ENCODE data around the gene FBXO33.
A peak's percentile ranks its signal among the peaks of the same experiment; 100 is the strongest.

The FBXO33 gene

DNA sequence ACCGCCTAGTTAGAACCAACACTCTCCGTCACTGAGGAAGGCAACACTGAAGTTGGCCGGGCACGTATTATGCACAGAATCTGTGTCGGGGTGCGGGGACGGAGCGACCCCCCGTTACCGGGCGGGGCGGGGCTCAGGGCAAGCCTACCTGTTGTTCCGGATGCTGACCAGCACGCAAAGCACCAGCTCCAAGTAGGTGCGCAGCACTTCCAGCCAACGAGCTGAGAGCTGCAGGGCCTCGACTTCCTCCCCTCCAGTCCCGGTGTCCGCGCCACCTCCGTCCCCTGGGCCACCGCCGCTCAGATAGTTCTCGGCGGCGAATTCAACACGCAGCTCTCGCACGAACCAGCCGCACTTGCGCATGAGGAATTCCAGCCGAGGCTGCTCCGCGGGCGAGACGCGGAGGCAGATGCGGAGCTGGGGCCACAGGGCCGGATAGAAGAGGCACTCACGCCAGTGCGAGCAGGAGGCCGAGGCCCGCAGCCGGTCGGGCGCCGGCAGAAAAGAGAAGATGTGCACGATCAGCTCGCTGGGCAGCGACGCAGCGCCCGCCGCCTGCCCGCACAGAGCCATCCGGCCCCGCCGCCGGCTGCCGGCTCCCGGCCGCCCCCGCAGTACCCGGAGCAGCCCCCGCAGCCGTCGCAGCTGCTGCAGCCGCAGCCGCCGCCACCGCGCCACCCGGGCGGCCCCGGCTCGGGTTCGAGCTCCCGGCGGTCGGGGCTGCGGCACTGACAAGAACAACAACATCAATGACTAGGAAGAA, 636 bp downstream of the FBXO33 start:
- DNase-seq (ENCODE audit: low read depth in 2 of 2): peak; percentile 6 to 15

DNA sequence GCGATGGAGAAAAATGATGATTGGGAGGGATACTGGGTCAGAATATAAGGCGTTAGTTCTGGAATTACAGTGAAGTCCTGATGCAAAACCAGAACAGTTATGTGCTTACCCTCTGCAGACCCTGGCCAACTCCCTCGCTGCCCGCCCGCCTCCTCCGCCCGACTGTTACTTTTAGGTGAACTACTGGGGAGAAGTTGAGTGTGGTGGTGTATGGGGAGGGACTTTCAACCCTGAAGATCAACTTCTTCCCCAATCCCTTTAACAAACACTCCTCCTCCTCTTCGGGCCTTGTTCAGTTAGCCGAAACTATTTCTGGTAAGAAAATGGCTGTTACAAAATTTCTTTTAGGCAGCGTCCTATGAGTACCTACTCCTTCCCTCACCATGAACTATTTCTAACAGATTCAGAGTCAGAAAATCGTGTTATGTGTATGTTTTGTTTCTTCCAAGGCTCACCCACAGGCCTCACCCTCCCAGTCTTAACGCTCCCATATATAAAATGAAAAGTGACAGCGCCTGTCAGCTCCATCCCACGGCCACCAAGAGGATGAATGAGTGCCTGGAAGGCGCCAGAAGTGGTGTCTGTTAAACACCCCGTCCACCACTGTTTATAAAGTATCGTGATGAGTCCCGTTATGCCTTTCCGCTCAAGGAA, 1.3 kb downstream of the FBXO33 start:
- DNase-seq (ENCODE audit: low read depth in 2 of 2): no peak

DNA sequence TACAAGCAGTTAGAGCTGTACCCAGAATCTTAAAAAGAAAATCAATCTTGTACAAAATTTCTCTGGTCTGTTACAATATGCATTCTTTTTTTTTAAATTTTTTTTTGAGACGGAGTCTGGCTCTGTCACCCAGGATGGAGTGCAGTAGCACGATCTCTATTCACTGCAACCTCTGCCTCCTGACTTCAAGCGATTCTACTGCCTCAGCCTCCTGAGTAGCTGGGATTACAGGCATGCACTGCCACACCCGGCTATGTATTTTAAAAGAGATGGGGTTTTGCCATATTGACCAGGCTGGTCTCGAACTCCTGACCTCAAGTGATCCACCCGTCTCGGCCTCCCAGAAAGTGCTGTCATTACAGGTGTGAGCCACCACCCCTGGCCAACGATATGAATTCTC, 4.1 kb downstream of the FBXO33 start:
- no peak for DNase-seq (ENCODE audit: low read depth in 2 of 2)

DNA sequence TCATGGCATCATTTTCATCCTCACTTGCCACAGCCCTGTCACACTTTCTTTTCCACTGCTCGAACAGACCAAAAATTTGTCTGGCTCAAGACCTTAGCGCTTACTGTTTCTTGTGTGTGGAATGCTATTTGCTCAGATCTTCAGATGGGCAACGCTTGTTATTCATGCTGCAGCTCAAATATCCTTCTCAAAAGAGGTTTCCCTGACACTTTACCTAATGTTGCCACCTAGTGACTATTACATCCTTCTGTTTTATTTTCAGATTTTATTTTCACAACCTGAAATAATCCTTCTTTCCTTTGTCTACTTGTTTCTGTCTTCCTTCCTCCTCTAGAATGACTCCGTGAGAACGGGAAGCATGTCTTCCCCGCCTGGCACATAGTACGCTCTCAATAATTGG, 5.6 kb downstream of the FBXO33 start:
- DNase-seq (ENCODE audit: low read depth in 2 of 2): no peak

DNA sequence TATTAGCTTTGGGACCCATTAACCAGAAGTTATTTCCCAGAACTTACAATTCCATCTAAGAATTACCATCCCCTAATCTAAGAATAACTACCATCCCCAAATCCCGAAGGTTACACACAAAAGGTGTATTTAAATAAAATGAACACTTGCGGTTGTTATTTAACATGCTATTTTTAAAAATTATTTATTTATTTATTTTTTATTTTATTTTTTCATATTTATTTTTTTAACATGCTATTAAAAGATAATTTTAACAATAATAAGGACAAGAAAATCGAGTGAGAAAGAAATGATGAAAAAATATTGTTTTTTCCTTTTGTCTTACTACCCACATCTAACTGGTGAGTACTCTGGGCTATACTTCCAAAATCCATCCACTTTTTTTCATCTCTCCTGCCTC, 6.3 kb downstream of the FBXO33 start:
- no peak for DNase-seq (ENCODE audit: low read depth in 2 of 2)

DNA sequence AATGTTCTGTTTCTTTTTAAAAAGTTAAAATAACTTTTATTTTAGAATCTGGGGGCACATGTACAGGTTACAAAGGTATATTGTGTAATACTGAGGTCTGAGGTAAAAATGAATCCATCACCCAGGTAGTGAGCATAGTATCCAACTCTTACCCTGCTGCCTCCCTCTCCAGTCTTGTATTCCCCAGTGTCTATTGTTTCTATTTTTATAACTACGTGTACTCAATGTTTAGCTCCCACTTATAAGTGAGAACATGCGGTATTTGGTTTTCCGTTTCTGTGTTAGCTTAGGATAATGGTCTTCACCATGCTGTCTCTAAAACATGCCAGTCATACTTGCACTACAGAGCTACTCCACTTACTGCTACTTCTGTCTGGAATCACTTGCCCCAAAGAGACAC, 8.4 kb downstream of the FBXO33 start:
- DNase-seq (ENCODE audit: low read depth in 2 of 2): no peak

DNA sequence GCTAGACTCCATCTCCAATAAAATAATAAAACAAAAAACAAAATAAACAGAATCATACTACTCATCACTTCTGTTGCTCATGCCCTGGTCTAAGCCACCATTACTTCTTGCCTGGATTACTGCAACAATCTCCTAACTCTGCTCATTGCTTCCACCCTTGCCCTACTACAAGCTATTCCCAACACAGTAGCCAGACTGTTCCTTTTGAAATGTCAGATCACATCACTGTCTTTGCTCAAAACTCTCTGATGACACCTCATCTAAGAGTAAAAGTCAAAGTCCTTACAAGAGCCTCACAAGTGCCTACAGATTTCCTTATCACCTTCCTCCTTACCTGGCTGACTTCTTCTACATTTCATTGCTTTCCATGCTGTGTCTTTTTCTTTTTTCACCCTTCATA, 10.0 kb downstream of the FBXO33 start:
- no peak for DNase-seq (ENCODE audit: low read depth in 2 of 2)

DNA sequence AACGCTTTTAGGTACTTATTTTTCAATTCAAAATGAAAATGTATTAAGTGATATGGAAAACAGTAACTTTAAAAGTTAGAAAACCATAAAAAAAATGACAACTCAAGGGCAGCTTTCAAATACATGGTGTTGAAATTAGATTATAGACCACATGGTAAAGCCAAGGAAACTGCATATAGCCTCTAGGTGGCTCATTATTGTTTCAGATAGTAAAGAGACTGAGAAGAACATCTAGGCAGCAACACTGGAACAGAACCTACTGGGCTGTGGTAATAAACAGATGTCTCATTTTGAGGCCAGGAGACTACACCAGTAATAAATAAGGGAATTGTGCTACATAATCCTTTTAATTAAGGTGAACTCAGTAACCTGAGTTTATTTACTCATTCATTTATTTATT, 13.0 kb downstream of the FBXO33 start:
- no peak for DNase-seq (ENCODE audit: low read depth in 2 of 2)

DNA sequence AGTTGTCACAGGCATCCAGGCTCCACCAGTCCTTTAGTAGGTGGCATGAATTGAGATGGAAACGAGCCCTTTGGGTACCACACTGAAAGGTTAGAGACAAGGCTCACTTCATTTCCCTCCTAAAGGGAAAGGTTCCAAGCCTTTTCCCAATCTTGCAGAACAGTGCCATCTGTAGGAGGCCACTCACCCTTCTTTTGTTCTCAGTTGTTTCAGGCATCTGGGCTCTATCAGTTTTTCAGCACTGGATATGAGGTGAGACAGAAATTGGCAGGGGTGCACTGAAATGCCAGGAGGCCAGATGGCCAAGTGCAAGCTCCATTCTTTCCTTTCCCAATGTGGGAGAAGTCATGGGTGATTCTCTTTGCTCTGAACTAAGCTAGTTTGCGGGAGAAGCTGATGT, 15.2 kb downstream of the FBXO33 start:
- no peak for DNase-seq (ENCODE audit: low read depth in 2 of 2)

DNA sequence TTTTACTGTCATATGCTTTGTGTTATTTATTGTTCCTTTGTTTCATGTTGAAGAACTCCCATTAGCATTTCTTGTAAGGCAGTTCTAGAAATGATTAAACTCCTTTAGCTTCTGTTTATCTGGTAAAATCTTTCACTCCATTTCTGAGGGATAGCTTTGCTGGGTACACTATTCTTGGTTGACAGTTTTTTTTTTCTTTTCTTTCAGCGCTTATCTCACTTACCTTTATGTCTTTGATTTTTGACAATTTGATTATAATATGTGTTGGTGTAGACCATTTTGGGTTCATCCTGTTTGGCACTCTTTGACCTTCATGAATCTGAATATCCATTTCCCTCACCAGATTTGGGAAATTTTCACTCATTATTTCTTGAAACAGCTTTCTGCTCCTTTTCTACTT, 16.2 kb downstream of the FBXO33 start:
- DNase-seq (ENCODE audit: low read depth in 2 of 2): no peak

DNA sequence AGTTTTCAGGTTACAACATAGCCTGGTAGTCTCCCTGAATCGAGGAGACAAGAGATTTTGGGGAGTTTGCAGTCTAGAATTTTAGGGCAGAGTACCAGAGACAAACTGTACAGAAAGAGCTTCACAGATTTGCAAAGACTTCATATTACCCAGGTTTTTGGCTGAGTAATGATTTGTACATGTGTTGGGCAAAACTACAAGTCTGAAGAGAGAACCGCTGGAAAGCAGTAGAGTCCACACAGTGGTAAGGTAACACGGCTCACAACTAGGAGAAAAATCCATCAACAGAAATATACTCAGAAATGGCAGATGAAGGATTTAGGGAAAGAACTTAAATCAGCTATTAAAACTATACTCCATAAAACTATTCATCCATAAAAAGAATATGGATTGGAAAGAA, 25.7 kb downstream of the FBXO33 start:
- no peak for DNase-seq (ENCODE audit: low read depth in 2 of 2)

DNA sequence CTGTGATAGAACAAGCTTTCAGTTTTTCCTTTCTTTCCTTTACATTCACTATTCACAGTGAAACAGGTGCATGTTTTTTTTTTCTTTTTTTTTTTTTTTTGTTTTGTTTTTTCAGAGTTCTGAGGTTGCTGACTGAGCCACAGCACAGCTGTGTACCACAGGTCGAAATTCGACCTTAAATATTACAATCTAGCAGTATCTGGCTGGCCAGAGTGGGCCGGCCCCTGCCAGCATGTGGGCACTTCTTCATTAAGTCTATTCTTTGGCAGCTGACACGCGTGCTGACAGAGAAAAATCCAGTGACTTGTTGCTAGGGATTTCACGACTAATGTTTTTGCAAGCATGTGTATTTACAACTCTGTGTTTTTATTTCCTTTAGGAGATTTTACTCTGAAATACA, 33.9 kb downstream of the FBXO33 start:
- no peak for DNase-seq (ENCODE audit: low read depth in 2 of 2)

DNA sequence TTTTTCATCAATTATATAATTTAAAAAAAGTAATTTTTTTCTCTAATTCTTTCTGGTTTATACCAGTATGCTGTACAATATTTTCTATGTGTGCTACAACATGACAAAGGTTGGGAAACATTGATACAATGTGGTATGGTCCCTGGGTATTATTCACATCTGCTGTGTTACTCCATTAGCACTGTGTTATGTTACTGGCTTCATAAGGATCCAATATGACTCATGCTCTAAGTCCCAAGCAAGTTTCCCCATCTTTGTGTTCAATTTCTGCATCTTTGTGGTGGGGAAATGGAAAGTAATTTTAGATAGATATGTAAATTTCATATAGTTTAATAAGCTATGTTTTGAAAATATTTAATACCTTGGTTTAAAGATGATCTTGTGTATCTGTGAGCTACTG, 35.8 kb downstream of the FBXO33 start:
- no peak for DNase-seq (ENCODE audit: low read depth in 2 of 2)

DNA sequence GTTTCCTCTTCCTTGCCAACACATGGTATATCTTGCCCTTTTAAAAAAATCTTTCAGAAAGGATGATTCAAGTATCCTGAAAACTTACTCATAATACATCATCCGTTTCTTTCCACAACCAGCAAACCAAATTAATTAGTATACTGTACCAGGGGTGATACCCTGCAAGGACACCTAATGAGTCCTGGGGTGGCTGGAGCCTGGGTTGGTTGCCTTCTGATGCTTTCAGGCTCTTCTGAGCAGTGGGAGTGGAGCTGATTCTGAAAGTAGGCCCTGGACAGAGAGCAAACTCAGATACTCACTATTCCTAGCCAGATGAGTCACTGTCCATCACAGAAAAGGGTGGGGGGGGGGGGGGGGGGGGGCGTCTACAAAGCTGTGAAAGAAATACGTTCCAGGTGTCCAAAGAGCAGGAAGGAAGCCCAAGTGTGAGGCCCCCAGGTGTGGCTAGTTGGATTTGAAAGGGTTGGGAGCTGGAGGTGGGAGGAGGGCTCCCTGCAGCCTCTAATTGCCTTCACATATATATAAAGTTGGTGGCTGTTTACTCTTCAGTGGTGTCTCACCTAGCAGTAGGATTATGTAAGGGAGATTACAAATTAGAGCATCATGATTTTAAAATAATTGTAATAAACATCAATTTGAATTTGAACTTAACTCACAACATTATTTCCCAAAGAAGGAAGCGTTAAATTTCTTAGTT, 36.5 kb downstream of the FBXO33 start:
- DNase-seq (ENCODE audit: low read depth in 2 of 2): no peak

DNA sequence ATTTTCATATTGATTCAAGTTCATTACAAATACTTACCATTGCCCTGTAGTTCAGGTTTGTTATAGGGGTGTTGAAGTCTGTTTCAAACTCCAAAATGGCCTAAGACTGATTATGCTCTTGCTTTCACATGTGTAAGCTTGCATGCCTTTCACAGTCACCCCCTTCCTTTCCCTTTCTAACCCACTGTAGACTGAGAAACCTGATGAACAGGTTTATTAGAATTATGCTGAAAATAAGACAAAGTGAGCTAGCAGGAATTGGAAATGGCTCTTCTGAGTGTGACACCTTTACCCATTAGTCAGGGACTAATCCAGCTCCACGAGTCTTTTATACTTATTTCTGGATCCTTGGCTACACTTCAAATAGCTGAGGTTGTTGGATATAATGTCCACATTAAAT, 38.9 kb downstream of the FBXO33 start:
- no peak for DNase-seq (ENCODE audit: low read depth in 2 of 2)

DNA sequence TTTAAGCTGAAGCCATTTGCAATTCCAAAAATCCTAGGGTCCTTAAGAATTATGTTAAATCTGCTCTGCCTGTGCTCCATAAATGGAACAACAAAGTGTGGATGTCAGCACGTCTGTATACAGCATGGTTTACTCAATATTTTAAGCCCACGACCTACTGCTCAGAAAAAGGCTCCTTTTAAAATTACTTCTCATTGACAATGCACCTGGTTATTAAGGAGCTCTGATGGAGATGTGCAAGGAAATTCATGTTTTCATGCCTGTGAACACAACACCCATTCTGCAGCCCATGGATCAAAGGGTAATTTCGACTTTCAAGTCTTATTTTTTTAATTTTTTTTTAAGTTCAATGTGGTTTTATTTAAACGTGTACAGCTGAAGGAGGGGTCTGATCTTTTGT, 48.1 kb downstream of the FBXO33 start:
- DNase-seq (ENCODE audit: low read depth in 2 of 2): no peak

DNA sequence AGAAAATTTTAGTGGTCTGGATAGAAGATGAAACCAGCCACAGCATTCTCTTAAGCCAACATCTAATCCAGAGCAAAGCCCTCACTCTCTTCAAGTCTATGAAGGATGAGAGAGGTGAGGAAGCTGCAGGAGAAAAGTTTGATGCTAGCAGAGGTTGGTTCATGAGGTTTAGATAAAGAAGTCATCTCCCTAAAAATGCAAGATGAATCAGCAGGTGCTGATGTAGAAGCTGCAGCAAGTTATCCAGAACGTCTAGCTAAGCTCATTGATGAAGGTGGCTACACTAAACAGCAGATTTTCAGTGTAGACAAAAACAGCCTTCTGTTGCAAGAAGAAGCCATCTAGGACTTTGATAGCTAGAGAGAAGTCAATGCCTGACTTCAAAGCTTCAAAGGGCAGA, 48.5 kb downstream of the FBXO33 start:
- no peak for DNase-seq (ENCODE audit: low read depth in 2 of 2)

DNA sequence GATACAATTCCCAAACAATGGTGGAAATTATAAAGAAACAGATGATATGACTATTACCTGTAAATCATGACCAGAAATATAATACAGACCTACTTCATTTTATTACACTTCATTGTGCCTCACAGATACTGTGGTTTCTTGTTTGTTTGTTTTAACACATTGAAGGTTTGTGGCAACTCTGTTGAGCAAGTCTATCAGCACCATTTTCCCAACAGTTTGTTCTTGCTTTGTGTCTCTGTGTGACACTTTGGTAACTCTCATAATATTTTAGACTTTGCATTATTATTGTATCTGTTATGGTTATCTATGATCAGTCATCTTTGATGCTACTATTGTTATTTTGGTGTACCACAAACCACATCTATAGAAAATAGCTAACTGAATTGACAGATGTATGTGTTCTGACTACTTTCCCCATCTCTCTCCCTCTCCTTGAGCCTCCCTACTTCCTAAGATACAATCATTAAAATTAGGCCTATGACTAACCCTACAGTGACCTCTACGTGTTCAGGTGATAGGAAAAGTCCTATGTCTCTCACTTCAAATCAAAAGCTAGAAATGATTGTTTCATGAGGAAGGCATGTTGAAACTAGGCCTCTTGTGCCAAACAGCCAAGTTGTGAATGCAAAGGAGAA, 49.1 kb downstream of the FBXO33 start:
- DNase-seq (ENCODE audit: low read depth in 2 of 2): no peak

DNA sequence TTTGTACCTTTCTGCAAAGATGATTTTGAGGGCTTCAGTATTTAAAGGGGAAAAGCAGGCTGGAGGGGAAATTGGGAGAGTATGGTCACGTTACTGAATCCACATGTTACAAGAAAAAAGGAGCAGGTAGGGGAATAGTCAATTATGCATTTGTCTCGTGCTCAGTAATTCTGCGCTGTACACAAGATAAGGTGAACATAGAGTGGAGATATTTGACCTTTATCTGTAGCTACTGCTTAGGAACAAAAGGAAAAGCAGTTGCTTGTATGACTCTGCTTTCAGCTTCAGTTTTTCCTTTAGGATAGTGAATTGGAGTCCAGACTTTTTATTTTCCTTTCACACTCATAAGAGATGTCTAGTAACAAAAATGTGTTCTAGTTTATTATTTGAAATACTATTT, 49.8 kb downstream of the FBXO33 start:
- no peak for DNase-seq (ENCODE audit: low read depth in 2 of 2)

DNA sequence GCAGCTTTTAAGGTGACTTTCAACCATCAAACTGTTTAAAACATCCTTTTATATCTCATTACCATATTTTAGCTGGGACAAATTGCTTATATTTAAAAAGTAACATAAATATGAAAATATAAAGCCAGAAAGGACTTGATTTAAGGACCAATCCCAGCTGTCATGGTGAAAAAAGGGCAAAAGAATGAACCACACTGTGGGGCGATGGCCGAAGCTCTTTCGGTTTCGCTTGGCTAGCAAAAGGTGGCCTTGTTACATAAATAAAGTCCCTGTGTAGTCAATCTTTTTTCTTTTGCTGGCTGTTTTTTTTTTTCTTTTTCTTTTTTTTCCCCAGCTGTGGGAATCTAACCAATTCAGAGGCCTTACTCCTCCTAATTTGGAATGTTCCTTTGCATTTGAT, 50.9 kb downstream of the FBXO33 start:
- no peak for DNase-seq (ENCODE audit: low read depth in 2 of 2)

DNA sequence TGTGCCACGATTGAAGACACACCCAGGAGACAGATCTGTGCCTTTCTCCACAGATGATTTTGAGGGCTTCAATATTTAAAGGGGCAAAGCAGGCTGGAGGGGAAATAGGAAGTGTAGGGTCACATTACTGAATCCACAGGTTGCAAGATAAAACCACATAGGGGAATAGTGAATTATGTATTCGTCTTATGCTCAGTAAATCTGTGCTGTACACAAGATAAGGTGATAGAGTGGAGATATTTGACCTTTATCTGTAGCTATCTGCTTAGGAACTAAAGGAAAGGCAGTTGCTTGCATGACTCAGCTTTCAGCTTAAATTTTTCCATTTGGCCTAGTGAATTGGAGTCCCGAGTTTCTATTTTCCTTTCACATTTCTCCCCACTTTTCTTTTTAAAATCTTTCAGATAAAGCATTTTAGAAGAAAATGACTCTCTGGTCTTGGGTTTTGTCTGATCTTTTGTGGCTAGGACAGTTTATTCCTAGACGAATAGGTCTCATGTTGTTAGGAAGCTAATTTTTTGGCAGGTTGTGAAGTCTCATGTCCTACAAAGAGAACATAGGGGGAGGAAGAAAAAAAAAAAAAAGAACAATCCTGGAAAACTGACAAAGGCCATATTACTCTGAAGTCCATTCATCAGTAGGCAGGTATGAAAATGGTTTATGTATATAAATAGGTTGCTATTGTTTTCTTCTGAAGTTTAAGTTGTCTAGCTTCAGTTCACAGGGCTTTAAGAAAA, 55.4 kb downstream of the FBXO33 start:
- no peak for DNase-seq (ENCODE audit: low read depth in 2 of 2)

DNA sequence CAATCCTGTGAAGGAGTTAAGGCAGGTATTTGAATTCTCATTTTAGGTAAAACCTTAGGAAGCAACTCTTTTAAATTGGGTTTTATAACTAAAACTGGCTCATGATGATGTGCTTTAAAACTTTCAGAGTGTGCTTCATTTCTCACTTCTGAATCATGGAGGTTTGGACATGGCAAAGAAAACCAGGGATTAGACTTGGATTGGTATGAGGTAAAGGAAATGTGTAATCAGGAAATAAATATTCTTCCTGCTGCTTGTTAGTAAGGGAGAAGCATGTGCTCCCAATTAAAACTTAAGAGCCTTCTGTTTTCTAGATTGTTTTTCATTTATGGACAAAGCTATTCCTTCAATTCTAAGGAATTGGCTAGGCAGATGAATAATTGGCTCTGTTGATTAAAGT, 57.4 kb downstream of the FBXO33 start:
- DNase-seq (ENCODE audit: low read depth in 2 of 2): no peak
